HG03460 (cell line): ENCODE results near the gene SLC38A9.

Source experiments
- ATAC-seq: cut with Tn5 transposase; IDR thresholded peaks from one replicate; pipeline ENCODE4 v1.9.1; 2021; ENCODE audit not compliant: unreplicated experiment

SLC38A9 gene

GRCh38 chr5:55665065-55665464 lies 47.1 kb downstream of the SLC38A9 start:
- ATAC-seq, result no peak

GRCh38 chr5:55657443-55657842 lies 54.7 kb downstream of the SLC38A9 start:
- ATAC-seq, result no peak

- ATAC-seq, result no peak
These were observed 61.7 kb downstream of the SLC38A9 start for GRCh38 chr5:55650386-55650785.

GRCh38 chr5:55649963-55650362 lies 62.2 kb downstream of the SLC38A9 start:
- no peak for ATAC-seq

GRCh38 chr5:55645304-55645703 lies 66.8 kb downstream of the SLC38A9 start:
- ATAC-seq, result no peak

GRCh38 chr5:55638455-55638854 lies 73.7 kb downstream of the SLC38A9 start:
- no peak for ATAC-seq

- no peak for ATAC-seq
These were observed 74.1 kb downstream of the SLC38A9 start for GRCh38 chr5:55638051-55638450.

GRCh38 chr5:55636683-55637082 lies 75.4 kb downstream of the SLC38A9 start:
- no peak for ATAC-seq

- ATAC-seq, result no peak
These were observed 75.9 kb downstream of the SLC38A9 start for GRCh38 chr5:55636177-55636576.

GRCh38 chr5:55634866-55635265 lies 77.3 kb downstream of the SLC38A9 start:
- ATAC-seq, result no peak

- ATAC-seq, result no peak
These were observed 77.8 kb downstream of the SLC38A9 start for GRCh38 chr5:55634209-55634805.

GRCh38 chr5:55633574-55634208 lies 78.4 kb downstream of the SLC38A9 start:
- no peak for ATAC-seq

GRCh38 chr5:55629815-55630214 lies 82.3 kb downstream of the SLC38A9 start:
- no peak for ATAC-seq

GRCh38 chr5:55626790-55627189 lies 85.3 kb downstream of the SLC38A9 start:
- no peak for ATAC-seq

GRCh38 chr5:55625913-55626312 lies 86.2 kb downstream of the SLC38A9 start:
- ATAC-seq, result no peak

GRCh38 chr5:55625589-55625909 lies 86.6 kb downstream of the SLC38A9 start:
- no peak for ATAC-seq

GRCh38 chr5:55624841-55625588 lies 87.1 kb downstream of the SLC38A9 start:
- no peak for ATAC-seq

- no peak for ATAC-seq
These were observed 88.3 kb downstream of the SLC38A9 start for GRCh38 chr5:55623789-55624188.

- ATAC-seq, result no peak
These were observed 89.7 kb downstream of the SLC38A9 start for GRCh38 chr5:55622460-55622859.

GRCh38 chr5:55621229-55621628 lies 90.9 kb downstream of the SLC38A9 start:
- no peak for ATAC-seq

GRCh38 chr5:55620766-55621160 lies 91.4 kb downstream of the SLC38A9 start:
- no peak for ATAC-seq

GRCh38 chr5:55620009-55620765 lies 91.9 kb downstream of the SLC38A9 start:
- ATAC-seq, result no peak
